ENCODE results near the gene ADPRM.

DNA sequence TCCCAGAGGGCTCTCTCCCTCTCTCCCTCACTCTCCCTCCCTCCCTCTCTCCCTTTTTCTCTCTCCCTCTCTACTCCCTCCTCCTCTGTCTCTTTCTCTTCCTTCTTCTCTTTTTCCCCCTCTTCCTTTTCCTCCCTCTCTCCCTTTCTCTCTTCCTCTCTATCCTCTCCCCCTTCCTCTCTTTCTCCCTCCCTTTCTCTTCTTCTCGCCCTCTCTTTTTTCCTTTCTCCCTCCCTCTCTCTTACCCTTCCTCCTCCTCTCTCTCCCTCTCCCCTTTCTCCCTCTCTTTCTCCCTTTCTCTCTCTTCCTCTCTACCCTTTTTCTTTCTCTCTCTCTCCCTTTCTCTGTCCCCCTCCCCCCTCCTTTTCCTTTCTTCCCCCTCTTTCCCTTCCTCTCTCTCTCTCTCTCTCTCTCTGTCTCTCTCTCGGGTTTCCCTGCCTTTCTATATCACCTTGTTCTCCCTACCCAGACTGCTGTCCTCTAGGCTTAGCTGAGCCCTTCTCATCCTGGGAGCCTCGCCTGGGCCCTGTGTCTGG is 58.3 kb downstream of the ADPRM start:
- TF ChIP-seq, protein P1, sequence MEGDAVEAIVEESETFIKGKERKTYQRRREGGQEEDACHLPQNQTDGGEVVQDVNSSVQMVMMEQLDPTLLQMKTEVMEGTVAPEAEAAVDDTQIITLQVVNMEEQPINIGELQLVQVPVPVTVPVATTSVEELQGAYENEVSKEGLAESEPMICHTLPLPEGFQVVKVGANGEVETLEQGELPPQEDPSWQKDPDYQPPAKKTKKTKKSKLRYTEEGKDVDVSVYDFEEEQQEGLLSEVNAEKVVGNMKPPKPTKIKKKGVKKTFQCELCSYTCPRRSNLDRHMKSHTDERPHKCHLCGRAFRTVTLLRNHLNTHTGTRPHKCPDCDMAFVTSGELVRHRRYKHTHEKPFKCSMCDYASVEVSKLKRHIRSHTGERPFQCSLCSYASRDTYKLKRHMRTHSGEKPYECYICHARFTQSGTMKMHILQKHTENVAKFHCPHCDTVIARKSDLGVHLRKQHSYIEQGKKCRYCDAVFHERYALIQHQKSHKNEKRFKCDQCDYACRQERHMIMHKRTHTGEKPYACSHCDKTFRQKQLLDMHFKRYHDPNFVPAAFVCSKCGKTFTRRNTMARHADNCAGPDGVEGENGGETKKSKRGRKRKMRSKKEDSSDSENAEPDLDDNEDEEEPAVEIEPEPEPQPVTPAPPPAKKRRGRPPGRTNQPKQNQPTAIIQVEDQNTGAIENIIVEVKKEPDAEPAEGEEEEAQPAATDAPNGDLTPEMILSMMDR (IDR thresholded peaks at IDR 0.05): no peak
- TF ChIP-seq POLR2A (IDR thresholded peaks at IDR 0.05): no peak
